ENCODE measurements around the gene ZBTB5.

Gene ZBTB5

DNA sequence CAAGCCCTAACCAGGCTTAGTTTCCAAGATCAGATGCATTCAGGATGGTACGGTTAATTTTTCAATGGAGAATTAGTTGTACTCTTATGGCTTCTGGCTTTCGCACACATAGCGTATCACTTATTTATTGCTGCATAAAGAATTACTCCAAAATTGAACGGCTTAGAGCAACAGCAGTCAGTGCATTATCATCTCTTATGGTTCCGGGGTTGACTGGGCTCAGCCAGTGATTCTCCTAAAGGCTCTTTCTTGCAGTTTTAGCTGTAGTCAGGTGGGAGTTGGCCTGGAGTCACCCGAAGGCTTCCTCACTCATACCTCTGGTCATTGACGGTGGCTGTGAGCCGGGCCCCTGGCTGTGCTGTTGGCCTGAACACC lies 43.3 kb downstream of the ZBTB5 start:
- no peak for DNase-seq

DNA sequence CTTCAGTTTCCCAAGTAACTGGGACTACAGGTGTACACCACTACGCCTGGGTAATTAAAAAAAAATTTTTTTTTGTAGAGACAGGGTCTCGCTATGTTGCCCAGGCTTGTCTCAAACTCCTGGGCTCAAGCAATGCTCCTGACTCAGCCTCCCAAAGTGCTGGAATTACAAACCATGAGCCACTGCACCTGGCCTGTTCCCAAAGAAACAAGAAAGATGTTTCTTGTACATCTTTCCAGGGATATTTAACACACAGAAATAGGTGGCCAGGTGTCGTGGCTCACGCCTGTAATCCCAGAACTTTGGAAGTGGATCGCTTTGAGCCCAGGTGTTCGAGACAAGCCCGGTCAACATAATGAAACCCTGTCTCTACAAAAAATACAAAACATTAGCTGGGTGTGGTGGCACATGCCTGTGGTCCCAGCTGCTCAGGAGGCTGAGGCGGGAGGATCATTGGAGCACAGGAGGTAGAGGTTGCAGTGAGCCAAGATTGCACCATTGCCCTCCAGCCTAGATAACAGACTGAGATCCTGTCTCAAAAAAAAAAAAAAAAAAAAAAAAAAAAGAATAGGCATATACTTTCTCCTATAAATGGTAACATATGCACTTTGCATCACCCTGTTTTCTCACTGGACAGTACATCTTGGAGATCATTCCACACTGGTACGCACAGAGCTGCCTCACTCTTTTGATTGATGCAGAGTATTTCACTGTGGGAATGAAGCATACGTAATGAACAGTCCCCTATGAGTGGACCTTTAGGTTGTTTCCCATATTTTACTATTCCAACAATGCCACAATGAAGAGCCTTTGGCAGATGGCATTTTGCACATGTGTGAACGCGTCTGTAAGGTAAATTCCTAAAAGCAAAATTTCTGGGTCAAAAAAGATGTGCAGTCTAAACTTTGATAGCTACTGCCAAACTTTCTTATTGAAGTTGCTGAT lies 44.7 kb downstream of the ZBTB5 start:
- no peak for DNase-seq

DNA sequence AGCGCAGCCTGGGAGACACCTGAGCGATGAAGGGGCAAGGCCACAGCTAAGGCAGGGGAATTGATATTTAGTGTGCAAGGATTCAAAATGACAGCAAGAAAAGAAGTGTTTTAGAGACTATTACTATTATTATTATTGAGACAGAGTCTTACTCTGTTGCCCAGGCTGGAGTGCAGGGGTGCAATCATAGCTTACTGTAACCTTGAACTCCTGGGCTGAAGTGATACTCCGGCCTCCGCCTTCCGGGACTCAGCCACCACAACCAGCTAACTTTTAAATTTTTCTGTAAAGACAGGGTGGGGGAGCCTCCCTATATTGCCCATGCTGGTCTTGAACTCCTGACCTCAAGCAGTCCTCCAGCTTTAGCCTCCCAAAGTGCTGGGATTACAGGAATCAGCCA lies 46.0 kb downstream of the ZBTB5 start:
- DNase-seq: no peak

DNA sequence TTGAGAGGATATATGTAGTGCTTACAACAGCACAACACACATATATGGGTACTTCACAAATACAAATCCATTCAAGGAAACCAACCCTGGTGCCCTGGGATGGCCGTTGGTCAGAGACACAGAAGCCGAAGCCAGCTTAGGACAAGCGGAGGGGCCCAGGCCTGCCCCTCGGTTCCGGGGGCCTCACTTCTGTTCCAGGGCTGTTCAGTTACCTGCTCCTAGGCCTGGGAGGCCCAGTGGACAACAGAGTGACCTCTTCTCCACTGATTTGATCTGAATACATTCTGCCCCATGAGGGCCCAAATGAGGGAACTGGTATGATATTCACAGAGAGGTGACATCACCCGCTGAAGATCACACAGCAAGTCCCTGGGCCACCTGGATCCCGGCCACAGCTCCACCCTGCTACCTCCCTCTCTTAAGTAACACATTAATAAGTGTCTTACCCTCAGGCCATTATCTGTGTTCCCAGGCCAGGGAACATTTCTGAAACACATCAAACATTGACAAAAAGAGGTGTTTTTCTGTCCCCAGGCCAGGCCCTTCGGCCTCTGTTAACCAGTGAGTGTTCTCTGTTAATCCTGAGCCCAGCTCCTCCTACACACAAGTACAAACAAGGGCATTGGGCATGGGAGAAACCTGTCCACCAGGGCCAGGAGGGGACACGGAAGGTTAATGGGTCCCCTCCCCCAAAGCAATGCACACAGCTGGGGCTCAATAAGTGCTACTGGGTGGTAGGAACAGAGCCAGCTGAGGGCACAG lies 47.2 kb downstream of the ZBTB5 start:
- DNase-seq: no peak

DNA sequence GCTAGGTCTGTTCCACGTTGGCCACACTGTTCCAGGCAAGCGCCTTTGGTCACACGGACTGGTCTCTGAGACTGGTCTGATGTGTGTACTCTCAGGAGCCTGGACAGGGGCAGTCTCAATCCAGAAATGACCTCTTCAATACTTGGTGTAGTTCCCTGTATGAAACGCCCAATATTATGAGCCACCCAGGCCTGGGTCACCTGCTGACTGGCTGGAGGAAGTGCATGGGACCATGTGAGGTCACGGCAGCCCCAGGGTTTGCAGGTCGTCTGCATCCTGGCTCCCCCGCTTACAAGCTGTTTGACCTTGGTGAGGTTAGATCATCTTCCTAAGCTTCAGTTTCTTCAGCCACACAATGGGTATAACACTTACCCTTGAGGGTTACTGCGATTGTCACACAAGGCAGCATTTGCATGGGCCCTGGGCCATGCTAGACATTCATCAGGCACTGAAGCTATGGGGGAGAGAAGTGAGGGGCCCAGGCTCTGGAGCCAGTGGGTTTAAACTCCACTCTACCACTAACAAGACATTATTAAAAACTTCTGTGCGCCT lies 47.9 kb downstream of the ZBTB5 start:
- no peak for DNase-seq

DNA sequence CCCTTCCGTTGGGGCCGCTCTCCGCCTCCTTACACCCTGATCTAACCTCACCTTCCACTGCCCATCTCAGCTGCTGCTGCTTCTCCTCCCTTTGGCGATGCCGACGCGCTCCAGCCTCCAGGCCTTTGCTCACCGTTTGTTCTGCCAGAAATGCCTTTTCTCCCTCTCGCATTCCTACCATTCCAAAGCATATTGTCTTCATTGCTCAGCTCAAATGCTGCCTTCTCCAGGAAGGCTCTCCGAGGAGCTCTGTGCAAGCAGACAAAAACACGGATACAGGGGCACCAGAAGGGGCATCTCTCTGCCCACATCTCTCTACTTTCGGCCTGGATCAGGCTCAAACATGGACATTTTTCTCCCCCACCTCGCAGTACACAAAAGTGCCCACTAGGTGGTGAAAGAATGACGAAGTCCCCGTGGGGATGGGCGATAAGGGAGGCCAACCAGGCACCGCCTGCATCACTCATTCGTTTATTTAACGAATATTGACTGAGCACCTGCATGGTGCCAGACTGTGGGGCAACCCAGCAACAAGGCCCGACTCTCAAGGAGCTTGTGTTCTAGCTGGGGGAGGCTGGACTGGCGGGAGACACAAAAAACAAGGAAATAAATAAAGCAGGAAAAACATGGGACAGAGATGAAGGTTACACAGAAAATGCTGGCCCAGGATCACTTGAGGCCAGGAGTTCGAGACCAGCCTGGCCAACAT lies 50.1 kb downstream of the ZBTB5 start:
- peak; percentile 26 for DNase-seq

DNA sequence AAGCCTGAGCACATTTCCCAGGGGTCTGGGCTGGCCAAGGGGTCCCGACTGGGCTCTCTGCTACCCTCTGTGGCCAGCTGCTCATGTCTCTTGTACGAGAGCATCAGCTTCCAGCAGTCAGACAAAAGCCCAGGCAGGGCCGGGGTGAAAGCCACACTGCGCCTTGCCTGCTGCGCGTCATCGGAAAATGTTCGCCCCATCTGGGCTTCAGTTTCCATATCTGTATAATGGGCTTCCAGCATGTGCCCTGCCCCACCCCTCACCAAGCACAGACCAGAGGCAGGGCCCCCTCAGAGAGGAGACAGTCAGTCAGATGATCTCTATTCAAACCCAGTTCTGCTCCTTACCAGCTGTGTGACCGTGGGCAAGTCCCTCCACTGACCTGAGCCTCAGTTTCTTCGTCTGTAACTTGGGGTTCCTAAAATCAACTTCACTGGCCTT lies 50.7 kb downstream of the ZBTB5 start:
- DNase-seq: no peak

DNA sequence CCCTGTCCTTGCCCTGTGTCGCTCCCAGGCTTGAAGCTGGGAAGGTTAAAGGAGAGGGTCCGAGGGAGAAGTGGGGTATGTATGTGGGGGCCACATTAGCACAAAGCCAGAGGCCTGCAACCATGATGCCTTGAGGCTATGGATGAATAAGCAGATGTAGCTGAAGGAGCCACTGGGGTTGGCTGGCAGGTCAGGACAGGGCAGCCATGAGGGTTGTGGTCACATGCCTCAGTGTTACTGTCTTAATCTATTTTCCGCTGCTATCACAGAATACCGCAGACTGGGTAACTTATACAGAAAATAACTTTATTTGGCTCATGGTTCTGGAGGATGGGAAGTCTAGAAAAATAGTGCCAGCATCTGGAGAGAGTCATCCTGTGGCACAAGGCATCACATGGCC lies 51.9 kb downstream of the ZBTB5 start:
- DNase-seq: no peak

DNA sequence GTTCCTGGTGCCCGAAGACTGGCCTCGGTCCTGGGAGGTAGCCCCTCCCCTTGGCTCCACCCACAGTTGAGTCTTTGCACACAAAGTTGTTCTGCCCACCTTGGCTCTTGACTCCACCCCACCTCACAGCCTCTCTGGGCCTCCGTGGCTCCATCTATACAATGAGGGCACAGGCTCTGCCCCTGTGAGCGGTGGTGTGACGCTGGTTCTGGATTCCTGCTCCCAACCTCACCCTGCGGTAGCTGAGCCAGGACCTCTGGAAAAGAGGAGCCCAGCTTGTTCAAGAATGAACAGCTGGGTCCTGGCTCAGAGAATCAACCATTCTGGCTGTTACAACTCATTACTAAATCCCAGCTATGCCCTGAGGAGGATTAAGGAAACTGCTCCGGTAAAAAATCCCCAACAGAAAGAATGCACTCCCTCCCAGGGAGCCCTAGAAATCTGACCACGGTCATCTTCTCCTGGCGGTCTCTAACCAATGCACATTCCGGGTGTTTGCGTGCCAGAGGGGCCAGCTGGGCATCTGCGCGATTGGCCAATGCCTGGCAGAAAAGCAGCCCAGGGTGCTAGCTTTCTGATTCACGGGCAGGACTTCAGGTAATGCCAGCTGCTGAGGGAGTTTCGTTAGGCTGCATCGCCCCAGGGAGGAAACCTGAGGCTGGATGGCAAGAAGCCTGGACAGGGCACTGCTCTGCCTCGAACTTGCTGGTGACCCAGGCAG lies 52.7 kb downstream of the ZBTB5 start:
- no peak for DNase-seq

DNA sequence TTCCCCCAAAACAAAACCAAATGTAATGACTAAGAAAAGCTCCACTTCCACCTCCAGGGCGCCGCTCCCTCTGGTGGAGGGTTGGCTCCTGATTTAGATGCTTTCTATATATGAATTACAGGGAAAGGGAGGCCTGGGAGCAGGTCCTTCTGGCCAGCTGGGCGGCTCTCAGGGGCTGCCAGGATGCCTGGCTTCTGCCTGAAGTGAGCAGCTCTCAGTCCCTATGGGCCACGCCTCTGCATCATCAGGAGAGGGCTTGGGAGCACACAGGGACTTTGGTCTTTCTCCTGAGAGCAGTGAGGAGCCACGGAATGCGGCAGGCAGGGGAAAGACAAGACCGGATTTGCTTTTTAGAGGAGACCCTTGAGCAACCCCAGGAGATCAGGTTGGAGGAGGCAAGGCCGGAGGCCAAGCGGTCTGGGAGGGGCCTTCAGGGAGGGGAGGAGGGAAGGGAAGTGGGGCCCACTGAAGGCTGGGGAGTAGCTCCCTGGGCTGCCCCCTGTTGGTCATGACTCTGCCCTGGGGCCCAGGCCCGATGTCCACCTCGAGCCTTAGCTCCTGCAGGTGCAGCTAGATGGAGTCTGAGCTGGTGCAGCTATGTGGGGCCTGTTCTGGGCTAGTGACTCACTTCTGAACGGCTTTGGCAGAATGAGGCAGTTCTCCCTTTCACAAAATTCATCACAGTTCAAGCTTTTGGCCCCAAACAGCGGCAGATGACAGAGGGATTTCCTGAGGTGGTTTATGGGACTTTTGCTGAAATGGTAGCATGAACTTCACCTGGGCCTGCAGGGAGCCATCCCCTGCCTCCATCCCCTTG lies 54.1 kb downstream of the ZBTB5 start:
- DNase-seq: no peak

DNA sequence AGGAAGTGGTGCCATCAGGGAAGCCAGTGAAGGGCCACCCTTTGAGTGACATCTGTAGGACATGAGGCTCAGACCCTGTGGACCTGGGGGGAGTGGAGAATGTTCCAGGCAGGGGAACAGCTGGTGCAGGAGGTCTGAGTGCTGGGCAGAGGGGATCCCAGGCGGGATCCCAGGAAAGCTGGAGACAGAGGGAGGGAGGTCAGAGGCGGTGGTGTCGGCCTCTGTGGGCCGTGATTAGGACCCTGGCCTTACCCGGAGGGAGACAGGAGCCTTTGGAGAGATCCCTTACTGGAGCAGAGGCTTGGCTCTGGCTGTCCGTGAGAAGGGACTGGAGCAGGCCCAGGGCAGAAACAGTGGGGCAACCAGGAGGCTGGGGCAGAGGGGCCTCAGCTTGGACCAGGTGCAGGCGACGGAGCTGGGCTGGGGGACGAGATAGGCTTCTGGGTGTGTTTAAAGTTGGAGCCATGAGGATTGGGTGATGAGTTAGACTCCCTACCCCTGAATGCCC lies 54.8 kb downstream of the ZBTB5 start:
- no peak for DNase-seq

DNA sequence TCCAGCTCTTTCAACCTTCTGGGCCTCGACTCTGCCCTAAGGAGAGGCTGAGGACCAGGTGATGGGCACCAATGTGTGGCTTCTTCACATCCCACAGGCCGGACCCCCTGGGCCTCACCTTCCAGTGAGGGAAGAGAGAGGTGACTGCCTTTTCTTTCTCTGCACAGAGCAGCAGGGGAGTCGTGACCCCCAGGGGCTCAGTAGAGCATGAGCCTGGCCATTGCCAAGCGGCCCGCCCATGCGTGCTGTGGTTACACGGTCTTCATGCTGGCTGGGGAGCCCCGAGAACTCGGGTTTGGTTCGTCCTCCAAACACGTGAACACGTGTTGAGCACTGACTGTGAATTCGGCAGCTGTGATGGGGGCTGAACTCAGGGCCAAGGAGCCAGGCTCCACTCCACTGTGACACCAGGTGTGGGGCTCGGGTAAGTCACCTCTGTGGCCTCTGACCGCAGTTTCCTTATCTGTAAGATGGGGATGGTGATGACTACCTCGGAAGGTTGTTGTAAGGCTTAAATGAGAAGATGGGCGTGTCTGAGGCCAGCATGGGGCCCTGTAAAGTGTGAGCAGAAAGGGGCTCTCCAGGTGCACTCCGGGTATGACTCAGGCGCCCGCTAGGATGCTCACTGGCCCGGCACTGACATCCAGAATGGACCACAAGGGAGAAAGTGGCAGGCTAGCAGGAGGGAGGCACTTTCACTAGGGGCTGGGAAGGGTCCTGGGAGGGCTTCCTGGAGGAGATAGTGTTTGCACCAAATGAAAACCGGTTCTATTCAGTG lies 56.1 kb downstream of the ZBTB5 start:
- DNase-seq: no peak

DNA sequence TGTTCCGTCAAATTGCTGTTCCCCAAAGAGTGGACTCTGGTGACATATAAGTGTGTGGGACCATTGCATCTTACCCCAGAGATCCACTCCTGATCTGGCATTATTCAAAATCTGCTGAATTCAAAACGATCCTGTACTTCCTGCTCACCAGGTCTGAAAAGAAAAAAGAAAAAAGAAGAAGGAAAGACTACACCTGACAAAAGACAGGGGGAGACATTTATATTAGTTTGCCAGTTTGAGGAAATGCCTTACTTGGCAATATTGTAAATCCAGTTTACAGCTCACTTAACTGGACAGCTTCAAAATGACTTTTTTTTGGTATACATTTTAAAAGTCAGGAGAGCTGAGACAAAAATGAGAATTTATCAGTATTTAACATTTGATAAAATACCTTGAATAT lies 57.8 kb downstream of the ZBTB5 start:
- DNase-seq: no peak

DNA sequence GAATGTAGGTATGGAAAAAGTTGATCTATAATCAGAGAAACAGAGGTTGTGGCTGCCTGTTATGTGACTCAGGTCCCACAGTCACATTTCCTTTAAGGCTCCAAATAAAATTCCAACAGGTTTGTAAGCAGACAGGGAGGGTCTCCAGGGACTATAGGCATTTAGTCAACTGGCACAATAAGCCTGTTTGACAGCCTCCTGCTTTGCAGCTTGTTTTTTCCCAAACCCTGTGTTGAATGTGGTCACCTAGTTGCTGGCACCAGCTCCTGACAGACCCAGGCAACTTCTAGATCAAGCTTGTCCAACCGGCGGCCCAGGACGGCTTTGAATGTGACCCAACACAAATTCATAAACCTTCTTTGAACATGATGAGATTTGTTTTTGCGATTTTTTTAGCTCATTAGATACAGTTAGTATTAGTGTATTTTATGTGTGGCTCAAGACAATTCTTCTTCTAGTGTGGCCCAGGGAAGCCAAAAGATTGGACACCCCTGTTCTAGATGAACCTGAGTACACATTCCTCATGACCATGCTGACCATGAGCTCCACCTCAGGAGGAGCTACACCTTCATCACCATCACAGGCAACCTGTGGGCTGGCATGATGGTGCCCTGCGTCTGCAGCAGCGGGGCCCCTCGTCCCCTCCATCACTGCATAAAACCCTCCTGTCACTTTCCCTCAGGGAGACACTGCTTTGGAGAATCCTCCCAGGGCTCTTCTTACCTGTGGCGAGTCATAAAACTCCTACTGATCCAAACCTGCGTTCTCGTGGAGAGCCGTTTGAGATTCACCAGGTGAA lies 58.4 kb downstream of the ZBTB5 start:
- DNase-seq: no peak

DNA sequence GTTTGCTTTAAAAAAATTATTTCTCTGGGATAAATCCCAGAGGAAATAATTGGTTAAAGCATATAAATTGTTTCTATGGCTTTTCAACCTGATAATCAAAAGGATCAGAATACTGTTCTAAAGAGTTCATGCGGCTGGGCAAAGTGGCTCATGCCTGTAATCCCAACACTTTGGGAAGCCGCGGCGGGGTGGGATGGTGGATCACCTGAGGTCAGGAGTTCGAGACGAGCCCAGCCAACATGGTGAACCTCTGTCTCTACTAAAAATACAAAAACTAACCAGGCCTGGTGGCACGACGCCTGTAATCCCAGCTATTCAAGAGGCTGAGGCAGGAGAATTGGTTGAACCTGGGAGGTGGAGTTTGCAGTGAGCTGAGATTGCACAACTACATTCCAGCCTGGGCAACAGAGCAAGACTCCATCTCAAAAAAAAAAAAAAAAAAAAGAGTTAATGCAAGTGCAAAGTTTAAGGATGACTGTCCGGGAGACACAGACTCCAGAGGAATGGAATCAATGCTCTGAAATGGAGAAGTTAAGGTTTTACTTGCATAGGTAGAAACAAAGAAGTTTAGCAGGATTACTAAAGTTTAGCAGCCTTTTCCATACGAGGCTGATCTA lies 59.4 kb downstream of the ZBTB5 start:
- no peak for DNase-seq

DNA sequence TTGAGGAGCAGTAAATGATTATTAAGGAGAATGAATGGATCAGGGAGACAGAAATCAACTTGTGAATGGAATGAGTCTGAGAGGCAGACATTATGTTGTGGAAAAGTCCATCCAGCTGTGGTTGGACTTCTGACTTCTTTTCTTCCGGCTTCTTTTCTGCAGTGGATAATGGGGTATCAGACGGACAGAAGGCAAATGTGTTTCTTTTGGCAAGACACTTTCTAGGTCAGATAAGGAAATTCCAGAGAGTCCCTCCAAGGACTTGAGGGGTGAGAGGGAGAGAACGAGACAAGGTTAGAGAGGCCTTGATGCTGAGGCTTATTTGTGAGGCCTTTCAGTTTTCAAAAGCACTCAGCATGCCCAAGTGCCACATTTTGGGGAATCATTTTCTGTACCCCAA lies 59.9 kb downstream of the ZBTB5 start:
- DNase-seq: no peak

DNA sequence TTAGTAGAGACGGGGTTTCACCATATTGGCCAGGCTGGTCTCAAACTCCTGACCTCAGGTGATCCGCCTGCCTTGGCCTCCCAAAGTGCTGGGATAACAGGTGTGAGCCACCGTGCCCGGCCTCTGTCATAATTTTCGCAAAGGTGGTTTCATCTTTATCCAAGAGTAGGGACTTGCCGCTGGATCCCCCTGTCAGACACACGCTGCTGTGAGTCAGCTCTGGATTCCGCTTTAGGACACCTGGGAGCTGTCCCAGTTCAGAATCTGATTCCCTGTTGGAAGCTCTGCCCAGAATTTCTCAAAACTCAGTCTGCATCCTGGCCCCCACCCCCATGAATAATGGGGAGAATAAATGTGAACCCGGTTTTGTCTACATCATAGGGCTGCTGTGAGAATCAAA lies 60.7 kb downstream of the ZBTB5 start:
- no peak for DNase-seq

DNA sequence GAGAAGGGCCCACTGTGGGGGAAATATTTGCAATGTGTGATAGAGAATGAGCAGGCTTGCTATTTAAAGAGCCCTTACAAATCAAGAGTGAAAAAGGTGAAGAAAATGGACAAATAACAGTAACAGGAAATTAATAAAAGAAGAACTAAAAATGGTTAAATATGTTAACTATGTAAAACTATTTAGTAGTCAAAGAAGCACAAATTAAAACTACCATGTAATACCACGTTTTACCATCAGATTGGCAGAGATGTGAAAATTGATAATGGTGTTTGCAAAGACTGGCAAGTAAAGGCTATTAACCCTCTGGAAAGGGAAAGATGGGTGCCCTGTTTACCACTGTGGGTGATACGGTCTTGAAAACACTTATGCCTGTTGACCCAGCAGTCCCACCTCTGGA lies 65.9 kb downstream of the ZBTB5 start:
- DNase-seq: no peak

DNA sequence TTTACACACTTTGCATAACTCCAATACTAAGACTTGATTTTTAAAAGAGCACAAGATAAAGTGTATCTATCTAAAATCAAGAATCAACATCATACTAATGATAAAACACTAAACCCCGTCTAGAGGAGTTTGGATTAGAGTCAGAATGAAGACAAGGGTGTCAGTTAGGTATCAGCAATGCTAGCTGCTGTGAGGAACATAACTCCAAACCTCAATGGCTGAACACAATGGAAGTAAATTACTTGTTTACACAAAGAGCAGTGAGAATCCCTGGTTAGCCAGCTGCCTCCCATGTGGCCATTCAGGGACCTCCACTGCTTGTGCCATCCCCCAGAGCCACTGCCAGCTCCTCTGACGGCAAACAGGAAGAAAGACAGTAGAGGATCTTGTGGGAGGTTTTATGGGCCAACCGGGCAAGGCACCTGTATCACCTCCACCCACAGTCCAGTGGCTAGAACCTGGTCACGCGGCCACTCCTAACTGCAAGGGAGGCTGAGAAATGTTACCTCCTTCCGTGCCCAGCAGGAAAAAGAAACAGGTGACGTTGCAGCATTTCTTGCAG lies 66.7 kb downstream of the ZBTB5 start:
- DNase-seq: no peak

All from NCI-H1436 treated with DMSO at 0.1 percent for 48 hours (cell line).